Right lobe of liver (tissue), 6 donors: ENCODE results near the gene RUNDC3A. TPM values are rescaled to one million over a fixed set of nuclear protein-coding genes. Genes with fewer than 3 reads are reported as not detected.

ENCODE experiments used
- ATAC-seq, 4 donors: fragments of 200-7000 bp; cut with Tn5 transposase; one replicate each; pipeline ENCODE4 v1.9.1; 2020; ENCODE audit warnings: mild to moderate bottlenecking in 4 of 4, moderate library complexity in 4 of 4
- DNase-seq, 3 donors: peaks; one replicate each; pipeline ENCODE4 v3.0.0-alpha.2; 2020
- H3K27ac ChIP-seq, 3 donors: fragments of 200-600 bp; one replicate each; pipeline ENCODE4 v1.8.0; 2022
- H3K27me3 ChIP-seq, 2 donors: fragments of 200-600 bp; one replicate each; pipeline ENCODE4 v1.8.0; 2022
- H3K36me3 ChIP-seq, 4 donors: fragments of 200-600 bp; sonication (generic) in 1 of 4; one replicate each; pipeline versions ENCODE4 v1.5.1 to v1.8.0; 2017 to 2022; ENCODE audit warnings: control low read depth in 1 of 4
- H3K4me1 ChIP-seq, 4 donors: fragments of 200-600 bp; sonication (generic) in 1 of 4; one replicate each; pipeline versions ENCODE4 v1.5.1 to v1.8.0; 2017 to 2022; ENCODE audit warnings: control low read depth in 1 of 4
- H3K4me3 ChIP-seq, 3 donors: fragments of 200-600 bp; one replicate each; pipeline ENCODE4 v1.8.0; 2022
- H3K9me3 ChIP-seq, 4 donors: fragments of 200-600 bp; sonication (generic) in 1 of 4; one replicate each; pipeline versions ENCODE4 v1.5.1 to v1.8.0; 2017 to 2022; ENCODE audit warnings: control low read depth in 1 of 4
- CTCF ChIP-seq, 4 donors: fragments of 200-600 bp in 3 of 4; fragments of 450-650 bp in 1 of 4; IDR thresholded peaks; one replicate each; pipeline versions ENCODE4 v1.5.1 to v1.8.0; 2016 to 2022; ENCODE audit warnings: antibody characterized with exemption in 4 of 4, mild to moderate bottlenecking in 2 of 4
- POLR2A ChIP-seq: fragments of 450-650 bp; IDR thresholded peaks from one replicate; pipeline ENCODE4 v1.6.1; 2017; ENCODE audit warnings: antibody characterized with exemption, mild to moderate bottlenecking
- WGBS: methylation state at CpG from one replicate; pipeline ENCODE4 v1.1.6; 2018; ENCODE audit warnings: low coverage, low lambda C conversion rate; ENCODE audit not compliant: insufficient coverage; ENCODE audit errors: missing lambda C conversion rate; 5-methylcytosine and 5-hydroxymethylcytosine counted together
- intact Hi-C, 2 donors: fragments of 100-400 bp; cut with DNase I; formaldehyde crosslinking; loops; one replicate each; pipeline versions ENCODE4 v1.11.2 to v1.14.1; 2022
- total RNA-seq, 6 experiments: library from RNA; depleted of rRNA in 2 of 6; stranded (reverse); fragments of >200 nt in 2 of 6; fragmentation: NEBNext Ultra II Directional in 3 of 6; extraction: Animal tissue kit (Norgen Biotek cat#: 25700) in 3 of 6; gene quantifications; one replicate each; pipeline versions ENCODE4 v1.1.0 to v1.2.4, GENCODE V29; 2016 to 2023
- donor health status: DM: no; HTN: yes; CAD: no.
- donor health status: DM: no; HTN: no; CAD: no.
- donor health status: DM: no; HTN: no; CAD: no.
- donor health status: DM: no; HTN: yes; CAD: no.
- donor health status: DM: no; HTN: yes; CAD: no.

Gene RUNDC3A
- total RNA-seq, 6 experiments from 2014 or later, result 0.12 to 0.75 TPM; not detected in 4

DNA sequence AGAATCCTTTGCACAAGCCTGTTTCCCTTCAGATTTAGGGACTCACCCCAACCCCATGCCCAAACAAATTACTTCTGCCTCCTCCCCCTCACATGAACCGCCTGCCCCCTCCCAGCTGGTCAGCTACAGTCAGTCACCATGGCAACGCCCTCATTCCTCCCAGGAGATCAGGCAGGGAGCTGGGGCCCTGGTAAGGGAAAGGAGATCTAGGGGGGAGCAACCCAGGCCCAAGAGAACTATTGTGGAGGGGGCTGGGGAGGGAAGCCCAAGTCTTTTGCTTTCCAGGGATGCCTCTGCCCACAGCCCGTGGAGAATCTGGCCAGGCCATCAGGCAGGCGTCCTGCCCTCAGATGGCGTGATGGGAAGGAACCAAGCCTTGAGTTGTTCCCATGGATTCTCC lies 52.4 kb downstream of the RUNDC3A start:
- H3K27ac ChIP-seq, result no peak overlapping the region
- WGBS, result 25% methylated on average over 2 of the region's 5 CpGs
- no peak for ATAC-seq
- no peak overlapping the region for H3K4me3 ChIP-seq
- DNase-seq, result no peak
- TF ChIP-seq CTCF (IDR thresholded peaks at IDR 0.05) (no peak), POLR2A (no peak)
- intact Hi-C loops, result no loop called here
- H3K27me3 ChIP-seq, result no peaks in the 10 kb centered on the region
- no peaks in the 10 kb centered on the region for H3K36me3 ChIP-seq
- H3K9me3 ChIP-seq, result no peaks in the 10 kb centered on the region
- H3K4me1 ChIP-seq, result peaks cover 0 to 6% (median 0%) of the 10 kb centered on the region in 4 donors

DNA sequence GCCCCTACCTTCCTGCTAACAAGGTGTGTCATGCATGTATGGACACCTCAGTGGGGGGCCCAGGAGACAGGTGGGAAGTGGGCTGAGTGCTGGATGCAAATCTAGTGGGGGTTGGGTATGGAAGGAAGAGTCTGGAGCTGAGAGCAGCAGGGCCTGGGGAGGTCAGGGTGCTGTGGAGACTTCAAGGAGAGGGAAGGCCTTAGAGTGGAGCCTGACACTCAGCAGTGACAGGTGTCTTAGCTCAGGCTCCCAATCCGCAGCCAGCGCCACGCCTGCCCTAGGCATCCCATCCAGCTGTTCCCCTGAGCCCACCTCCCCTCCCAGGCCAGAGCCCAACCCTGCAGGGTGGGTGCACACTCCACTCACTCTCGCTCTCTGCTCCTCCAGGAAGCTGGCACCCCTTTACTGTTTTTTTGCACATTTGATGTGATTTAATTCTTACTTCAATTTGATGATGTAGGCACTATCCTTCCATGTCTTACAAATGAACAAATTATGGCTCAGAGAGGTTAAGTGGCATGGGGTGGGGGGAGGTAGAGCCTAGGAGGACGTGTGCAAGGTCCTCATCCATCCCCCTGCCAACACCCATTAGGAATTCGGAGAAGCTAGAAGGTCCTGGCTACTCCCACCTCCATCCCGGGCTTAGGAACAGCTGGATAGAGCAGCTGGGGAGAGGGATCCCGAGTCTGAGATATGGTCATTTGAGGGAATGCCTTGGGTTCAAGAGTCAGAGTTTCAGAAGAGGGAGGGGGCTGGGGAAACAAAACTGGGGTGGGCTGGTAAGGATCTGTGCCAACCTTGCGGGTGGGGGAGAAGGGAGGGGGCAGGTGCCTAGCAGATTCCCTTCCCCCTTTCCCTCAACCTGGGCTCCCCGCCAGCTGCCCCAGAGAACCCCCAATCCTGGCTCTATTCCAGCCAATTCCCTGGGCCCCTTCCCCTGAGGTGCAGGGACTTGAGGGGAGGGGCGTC lies 53.2 kb downstream of the RUNDC3A start:
- intact Hi-C loops, result no loop called here
- TF ChIP-seq CTCF (IDR thresholded peaks at IDR 0.05), result no peak
- no peak for TF ChIP-seq POLR2A
- ATAC-seq, result no peak
- H3K4me3 ChIP-seq, result no peak overlapping the region
- no peak for DNase-seq
- H3K27ac ChIP-seq, result no peak overlapping the region
- no peaks in the 10 kb centered on the region for H3K36me3 ChIP-seq
- no peaks in the 10 kb centered on the region for H3K9me3 ChIP-seq
- peaks cover 0 to 6% (median 0%) of the 10 kb centered on the region in 4 donors for H3K4me1 ChIP-seq
- 59% methylated on average over 9 of the region's 11 CpGs for WGBS
- H3K27me3 ChIP-seq, result no peaks in the 10 kb centered on the region

DNA sequence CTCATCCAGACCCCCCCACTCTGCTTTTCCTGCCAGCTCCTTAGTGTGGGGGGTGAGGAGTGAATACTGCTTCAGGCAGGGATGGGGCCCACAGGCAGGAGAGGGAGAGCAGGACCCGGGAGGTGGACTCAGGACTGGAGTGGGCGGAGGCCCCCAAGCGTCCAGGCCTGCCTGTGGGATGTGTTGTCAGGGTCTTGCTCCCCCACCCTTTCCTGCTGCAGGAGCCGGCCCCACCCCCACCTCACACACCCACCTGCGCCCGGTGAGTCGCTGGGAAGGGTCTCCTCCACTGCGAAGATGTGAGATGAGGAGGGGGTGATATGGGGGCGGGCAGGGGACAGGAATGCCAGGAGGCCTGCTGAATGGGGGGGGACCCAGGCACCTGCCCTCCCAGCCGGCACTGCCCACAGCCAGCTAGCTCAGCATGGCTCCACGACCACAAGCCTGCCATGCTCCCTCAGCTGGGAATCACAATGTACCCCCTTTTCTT lies 54.1 kb downstream of the RUNDC3A start:
- Histone ChIP-seq H3K27ac (no peak overlapping the region), H3K36me3 (no peaks in the 10 kb centered on the region), H3K4me3 (peak overlapping the region in 1 of 3 donors; percentile 50), H3K4me1 (peaks cover 0 to 6% (median 0%) of the 10 kb centered on the region in 4 donors), H3K27me3 (no peaks in the 10 kb centered on the region), H3K9me3 (no peaks in the 10 kb centered on the region)
- no peak for DNase-seq
- no peak for TF ChIP-seq CTCF (IDR thresholded peaks at IDR 0.05)
- no peak for TF ChIP-seq POLR2A
- intact Hi-C loops, result no loop called here
- no peak for ATAC-seq
- 44% methylated on average over 3 of the region's 11 CpGs for WGBS

GRCh38 chr17:44362949-44363612 lies 54.7 kb downstream of the RUNDC3A start:
- no peaks in the 10 kb centered on the region for H3K9me3 ChIP-seq
- intact Hi-C loops, result no loop called here
- TF ChIP-seq CTCF (IDR thresholded peaks at IDR 0.05) (no peak), POLR2A (no peak)
- no peak overlapping the region for H3K27ac ChIP-seq
- ATAC-seq (peak; percentile 7 to 31 (median 26)), DNase-seq (peak in 1 of 3 donors; percentile 50)
- peaks cover 0 to 6% (median 0%) of the 10 kb centered on the region in 4 donors for H3K4me1 ChIP-seq
- H3K36me3 ChIP-seq, result no peaks in the 10 kb centered on the region
- 0% methylated on average over 13 of the region's 45 CpGs for WGBS
- H3K4me3 ChIP-seq, result peak overlapping the region; percentile 49 to 57 (median 50)
- H3K27me3 ChIP-seq, result no peaks in the 10 kb centered on the region
